HG03039 (cell line): ENCODE data around the gene FMNL2.
A peak's percentile ranks its signal among the peaks of the same experiment; 100 is the strongest.

Experiments used
- ATAC-seq: cut with Tn5 transposase; IDR thresholded peaks from one replicate; pipeline ENCODE4 v1.9.1; 2021; ENCODE audit warnings: mild to moderate bottlenecking, moderate library complexity; ENCODE audit not compliant: unreplicated experiment

Gene FMNL2

DNA sequence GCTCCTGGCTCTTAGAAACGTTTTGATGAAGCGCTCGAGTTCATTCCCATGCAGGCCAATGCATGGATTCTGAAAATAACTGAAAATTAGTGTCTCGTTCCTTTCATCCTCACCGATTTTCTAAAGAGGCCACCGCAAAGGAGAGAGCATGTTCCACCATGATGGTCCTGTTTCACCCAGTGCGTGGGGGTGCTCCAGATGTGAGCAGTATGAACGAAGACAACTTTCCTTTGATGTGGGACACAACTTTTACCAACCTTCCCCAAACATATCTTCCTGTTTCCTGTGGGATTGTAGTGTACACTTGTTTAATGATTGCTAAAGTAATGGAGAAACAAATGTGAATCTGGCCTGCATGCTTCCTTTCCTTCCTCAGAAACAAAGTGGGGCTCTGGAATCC, 267.8 kb downstream of the FMNL2 start:
- no peak for ATAC-seq

DNA sequence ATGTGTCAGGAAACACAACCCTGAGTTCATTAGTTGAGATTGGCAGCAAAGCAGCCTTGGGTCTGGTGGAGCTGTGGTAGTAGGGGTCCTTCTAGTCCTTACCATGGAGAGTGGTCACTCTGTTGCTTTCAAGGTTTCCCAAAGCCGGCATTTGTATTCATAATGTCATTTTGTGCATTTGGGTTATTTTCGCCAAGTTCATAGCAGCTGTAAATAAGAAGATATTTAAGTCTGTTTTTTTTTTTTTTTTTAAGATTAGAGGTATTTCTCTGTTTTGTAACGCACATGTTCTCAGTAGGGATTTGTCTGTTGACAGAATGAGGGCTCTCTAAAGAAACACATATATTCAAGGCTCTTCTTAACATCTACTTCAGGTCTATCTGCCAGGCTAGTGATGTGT, 268.2 kb downstream of the FMNL2 start:
- ATAC-seq = no peak

DNA sequence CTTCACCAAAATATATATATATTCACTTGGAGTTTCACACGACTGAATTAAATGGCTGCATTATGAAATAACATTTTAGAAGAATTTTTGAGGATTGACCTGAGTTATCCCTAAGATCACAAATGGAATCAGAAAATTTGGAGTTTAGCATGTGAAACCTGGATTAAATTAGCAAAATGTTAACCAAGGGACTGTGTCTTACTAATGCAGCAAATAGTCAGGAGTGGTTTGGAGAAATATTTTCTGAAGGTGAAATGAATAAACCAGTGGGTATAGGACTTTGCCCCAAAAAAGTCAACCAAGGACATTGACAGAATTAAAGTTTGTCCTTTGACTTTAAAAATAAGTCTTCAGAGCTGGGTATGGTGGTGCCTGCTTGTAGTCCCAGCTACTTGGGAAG, 271.1 kb downstream of the FMNL2 start:
- no peak for ATAC-seq

DNA sequence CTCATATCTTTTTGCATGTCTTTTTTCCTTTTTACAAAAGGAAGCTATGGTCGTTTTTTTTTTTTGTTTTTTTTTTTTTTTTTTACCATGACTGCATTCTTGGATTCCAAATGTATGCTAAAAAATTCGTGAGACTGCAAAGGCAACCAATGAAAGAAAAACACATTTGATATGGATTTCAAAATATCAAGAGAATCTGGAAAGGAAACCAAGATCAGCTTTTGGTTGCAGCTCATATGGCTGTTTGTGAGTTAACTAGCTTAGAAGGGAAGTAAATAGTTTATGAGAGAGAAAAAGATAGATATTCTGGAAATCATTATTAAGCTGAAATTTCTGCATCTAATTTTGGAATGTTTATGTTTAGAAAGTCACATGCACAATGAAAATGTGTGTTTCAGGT, 272.0 kb downstream of the FMNL2 start:
- no peak for ATAC-seq

GRCh38 chr2:152607793-152608300, 272.9 kb downstream of the FMNL2 start:
- no peak for ATAC-seq

DNA sequence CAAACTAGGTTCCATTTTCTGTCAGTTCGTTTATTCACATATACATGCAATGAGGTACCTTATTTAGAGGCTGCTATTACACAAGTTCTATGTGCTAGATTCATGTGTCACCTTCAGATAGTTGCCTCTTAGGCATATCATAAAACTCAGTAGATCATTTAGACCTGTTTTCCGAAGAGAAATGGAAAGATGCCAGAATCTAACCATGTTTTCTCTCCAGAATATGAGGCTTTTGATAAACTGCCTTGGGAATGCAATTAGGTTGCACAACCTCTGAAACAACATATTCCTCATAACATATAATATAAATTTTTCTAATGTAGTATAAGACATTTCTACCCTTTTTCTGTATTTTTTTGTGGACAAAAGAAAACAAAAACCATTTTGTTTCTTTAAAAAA, 274.2 kb downstream of the FMNL2 start:
- no peak for ATAC-seq

- no peak for ATAC-seq
Observed at GRCh38 chr2:152609699-152610098, 274.7 kb downstream of the FMNL2 start.

DNA sequence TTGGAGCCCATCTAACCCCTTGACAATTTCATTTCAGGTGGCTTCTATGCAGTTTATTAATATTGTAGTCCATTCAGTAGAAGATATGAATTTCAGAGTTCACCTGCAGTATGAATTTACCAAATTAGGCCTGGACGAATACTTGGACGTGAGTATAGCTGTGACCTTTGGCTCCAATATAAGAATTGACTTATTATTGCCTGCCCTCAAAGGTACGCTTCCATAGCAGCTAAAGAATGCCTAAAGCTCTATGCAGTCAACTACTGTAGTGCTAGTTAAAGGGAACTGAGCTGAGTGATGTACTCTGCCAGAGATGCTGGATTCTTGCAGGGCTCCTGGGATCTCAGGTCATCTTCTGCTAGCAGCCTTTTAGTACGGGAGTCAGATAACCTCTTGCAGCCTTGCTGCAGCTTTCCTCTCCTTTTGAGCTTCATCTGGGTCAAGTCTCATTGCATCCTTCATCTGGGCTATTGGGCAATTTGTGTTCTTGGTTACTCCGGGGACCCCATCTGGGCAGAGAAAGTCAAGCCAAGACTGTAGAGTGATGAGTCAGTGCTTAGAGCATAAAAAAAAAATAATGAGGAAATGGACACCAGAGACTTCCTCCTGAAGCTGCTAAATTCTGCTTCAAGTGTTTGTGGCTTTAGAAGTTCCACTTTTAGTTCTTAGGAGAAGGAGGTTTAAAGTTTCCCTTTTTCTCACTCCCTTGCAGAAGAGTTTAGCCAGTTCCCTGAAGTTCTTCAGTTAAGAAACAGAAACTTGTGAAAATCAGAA, 276.7 kb downstream of the FMNL2 start:
- ATAC-seq = peak; percentile 80

DNA sequence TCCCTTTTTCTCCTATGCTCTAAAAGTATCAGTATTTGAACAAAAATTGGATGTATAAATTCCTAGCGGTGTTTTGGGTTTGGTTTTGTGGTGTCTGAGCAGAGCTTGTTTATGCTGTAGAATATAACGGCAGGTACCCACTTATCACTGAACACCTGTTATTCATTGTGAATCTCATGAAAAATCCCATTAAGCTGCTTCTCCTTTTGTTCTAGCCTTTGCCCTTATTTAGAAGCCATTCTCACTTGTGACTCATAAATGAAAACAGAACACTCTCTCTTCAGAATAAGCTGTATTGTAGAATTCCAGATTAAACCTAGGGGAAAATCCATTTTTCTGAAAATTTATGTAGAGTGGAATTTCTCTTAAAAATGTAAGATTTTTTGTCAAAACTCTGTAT, 278.3 kb downstream of the FMNL2 start:
- ATAC-seq = no peak

DNA sequence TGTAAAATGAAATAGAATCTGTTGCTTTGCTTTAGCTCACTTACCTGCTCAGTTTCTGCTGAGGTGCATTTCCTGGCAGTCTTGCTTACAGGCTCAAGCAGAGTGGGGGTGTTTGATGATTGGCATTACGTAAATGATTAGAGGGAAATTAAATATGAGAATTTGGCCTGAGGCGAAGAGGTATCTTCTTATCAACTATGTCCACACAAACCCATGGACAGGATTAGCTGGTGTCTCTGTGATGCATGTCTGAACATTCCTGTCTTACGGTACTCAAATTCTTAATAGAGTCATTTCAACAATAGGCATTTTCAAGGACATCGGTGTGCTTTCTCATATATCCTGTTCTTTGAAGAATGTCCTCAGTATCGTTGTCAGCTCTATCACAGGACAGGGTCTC, 280.2 kb downstream of the FMNL2 start:
- ATAC-seq = no peak

- ATAC-seq = no peak
Observed at GRCh38 chr2:152617456-152618192, 282.6 kb downstream of the FMNL2 start.

DNA sequence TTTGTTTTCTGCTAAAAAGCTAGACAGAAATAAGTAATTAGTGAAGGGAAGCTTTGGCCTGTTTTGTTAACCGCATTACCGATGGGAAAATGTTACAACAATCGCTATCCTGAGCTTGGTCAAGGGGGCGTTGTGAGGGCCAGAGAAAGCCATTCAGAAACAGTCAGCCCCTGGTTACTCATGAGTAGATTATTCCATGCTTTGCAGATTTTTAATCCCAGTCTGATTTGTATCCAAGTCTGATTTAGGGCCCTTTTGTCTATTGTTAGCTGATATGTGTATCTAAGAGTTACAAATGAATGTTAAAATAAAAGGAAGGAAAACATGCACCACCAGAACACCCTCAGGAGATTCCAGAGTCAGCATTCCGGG, 283.2 kb downstream of the FMNL2 start:
- no peak for ATAC-seq

DNA sequence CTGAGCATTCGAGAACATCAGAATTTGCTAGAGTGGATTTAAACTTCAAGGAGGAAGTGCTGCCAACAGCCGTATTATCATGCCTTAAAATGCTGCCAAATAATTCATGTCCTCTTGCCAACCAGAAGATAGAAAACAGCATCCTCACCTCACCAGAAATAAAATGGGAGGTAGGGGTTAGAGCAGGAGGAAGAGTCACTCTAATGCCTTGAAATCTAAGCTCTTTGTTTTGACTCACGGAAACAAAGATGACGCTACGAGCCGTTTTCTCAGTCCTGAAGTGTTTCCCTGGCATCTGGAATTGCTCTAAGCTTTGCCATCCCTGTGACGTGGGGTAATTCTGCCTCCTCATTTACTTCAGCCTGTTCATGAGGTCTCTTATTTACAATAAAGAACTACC, 285.2 kb downstream of the FMNL2 start:
- no peak for ATAC-seq

GRCh38 chr2:152620985-152621384, 286.0 kb downstream of the FMNL2 start:
- no peak for ATAC-seq

DNA sequence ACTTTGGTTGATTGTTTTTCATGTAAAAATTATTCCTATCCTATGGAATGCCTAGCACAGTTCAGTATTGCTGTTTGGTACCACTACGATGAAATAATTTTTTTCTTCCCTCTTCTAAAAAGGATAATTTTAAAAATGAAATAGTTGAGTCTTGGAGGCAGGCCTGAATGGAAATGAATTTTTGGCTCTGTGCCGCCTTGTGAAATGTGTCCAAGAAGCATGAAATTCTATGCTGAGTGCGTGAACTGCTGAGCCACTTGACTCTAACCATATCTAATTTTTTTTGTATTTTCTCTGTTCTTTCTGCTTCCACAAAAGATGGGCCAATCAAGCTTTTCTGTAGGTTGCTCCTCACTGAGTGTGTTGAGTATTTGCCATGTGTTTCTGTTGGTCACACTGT, 287.2 kb downstream of the FMNL2 start:
- ATAC-seq = no peak

DNA sequence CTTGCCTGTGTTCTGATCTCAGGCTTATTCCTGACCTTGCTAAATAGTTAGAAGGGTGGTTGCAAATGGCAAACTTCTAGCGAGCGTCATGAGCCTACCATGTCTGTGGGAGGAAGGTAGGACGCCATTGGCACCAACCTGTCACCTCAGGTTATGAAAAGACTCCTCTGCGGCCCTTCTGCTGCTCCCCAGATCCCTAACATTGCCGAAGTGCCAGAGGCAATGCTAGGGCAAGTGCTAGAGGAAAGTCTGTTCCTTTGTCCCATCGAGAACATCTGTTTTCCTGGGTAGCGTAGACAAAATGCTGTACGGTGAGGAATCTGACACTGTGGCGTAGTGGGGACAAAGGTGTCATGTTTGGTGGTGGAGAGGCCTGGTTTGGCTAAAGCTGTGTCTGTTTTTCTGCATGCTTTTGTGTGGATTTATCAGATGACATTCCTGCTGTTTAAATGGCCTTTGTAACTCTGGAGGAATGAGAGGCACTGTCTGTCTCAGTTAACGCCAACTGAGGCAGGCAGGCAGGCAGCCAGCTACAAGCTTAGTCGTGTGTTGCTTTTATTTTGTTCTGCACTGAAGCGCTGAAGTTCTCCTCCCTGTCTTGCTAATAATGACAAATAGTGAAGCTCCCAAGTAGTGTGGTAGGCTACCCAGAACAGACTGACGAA, 288.2 kb downstream of the FMNL2 start:
- ATAC-seq = no peak

DNA sequence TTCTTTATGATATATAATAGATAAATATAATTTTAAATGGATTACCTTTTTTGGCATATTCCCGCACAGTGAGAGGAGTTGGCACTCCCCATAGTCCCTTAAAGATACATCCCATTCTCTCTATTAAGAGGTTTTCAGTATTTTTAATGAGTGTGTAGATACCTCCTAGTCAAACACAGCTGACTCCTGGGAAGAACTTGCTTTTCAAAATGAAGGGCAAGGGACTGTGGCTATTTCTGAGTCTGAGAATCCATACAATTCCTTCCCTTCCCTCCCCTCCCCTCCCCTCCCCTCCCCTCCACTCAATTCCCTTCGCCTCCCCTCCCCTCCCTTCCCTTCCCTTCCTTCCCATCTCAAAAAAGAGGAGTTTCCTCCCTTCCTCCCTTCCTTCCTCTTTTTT, 288.8 kb downstream of the FMNL2 start:
- no peak for ATAC-seq

- ATAC-seq = no peak
Observed at GRCh38 chr2:152624805-152625204, 289.8 kb downstream of the FMNL2 start.

DNA sequence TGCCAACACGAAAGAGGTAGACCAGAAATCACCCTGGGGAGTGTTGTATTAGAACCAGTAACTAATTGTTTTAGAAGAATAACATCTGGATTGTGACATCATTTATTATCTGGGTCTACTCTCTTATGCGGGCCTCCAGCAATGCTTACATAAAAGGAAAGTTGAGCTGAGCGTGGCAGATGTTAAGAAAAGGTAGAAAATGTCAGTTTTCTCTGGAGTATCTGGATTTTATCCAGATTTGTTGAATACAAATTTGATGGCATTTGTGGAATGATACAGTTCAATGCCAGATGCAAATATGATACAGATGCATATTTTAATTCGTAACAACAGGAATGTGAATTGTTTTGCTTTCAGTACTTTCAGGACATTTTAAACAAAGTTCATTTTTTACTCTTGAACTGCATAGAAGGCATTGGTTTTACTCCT, 292.0 kb downstream of the FMNL2 start:
- ATAC-seq = no peak

- no peak for ATAC-seq
Observed at GRCh38 chr2:152627351-152627957, 292.5 kb downstream of the FMNL2 start.

DNA sequence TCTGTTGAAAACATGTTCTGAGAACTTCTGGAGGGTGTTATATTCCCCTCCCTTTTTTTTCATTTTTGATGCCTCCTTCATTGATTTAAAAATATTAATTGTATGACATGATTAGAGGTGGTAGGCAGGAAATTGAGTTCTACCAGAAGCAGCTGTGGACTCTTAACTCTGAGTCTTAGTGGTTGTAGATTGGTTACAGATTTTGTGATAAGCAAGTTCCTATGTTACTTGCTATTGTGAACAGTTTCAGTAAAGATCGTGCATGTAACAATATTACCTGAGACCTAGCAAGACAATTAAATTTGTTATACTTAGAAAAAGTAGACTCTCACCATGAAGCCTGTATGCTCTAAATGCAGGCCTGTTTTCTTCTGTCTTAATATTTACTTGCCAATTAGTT, 294.2 kb downstream of the FMNL2 start:
- ATAC-seq = no peak
